Urothelium cell line (cell line): ENCODE results near the gene PPP2R2C.
A peak's percentile ranks its signal among the peaks of the same experiment; 100 is the strongest.

ENCODE experiments used
- DNase-seq: peaks from one replicate; pipeline ENCODE4 v3.0.0; 2011; ENCODE audit warnings: low spot score, mixed read lengths
- FAIRE-seq: peaks from 2 replicates; lab custom pipeline; 2011; peaks lifted over from hg19 to GRCh38; lab: Jason Lieb, UNC

The PPP2R2C gene

GRCh38 chr4:6383929-6384328 lies 88.5 kb downstream of the PPP2R2C start:
- DNase-seq: no peak
- FAIRE-seq: no peak

GRCh38 chr4:6383009-6383404 lies 89.4 kb downstream of the PPP2R2C start:
- no peak for FAIRE-seq
- DNase-seq: no peak

- FAIRE-seq (no peak), DNase-seq (no peak)
These were observed 90.8 kb downstream of the PPP2R2C start for GRCh38 chr4:6381571-6382123.

- FAIRE-seq (no peak), DNase-seq (no peak)
These were observed 91.5 kb downstream of the PPP2R2C start for GRCh38 chr4:6380746-6381410.

GRCh38 chr4:6379767-6380745 lies 92.4 kb downstream of the PPP2R2C start:
- FAIRE-seq (no peak), DNase-seq (no peak)

- DNase-seq (no peak), FAIRE-seq (no peak)
These were observed 93.6 kb downstream of the PPP2R2C start for GRCh38 chr4:6378493-6379445.

- FAIRE-seq (no peak), DNase-seq (no peak)
These were observed 94.6 kb downstream of the PPP2R2C start for GRCh38 chr4:6377626-6378492.

GRCh38 chr4:6375620-6376295 lies 96.7 kb downstream of the PPP2R2C start:
- no peak for FAIRE-seq
- DNase-seq: no peak

GRCh38 chr4:6374575-6374974 lies 97.8 kb downstream of the PPP2R2C start:
- DNase-seq (no peak), FAIRE-seq (no peak)

- no peak for FAIRE-seq
- no peak for DNase-seq
These were observed 98.6 kb downstream of the PPP2R2C start for GRCh38 chr4:6373541-6374410.

- FAIRE-seq: no peak
These were observed 99.5 kb downstream of the PPP2R2C start for GRCh38 chr4:6372649-6373525.

GRCh38 chr4:6371812-6372211 lies 100.6 kb downstream of the PPP2R2C start:
- DNase-seq (no peak), FAIRE-seq (no peak)

More at GRCh38 chr4:6372649-6373525, 99.5 kb downstream of the PPP2R2C start:
- peak; percentile 61 for DNase-seq

- DNase-seq: no peak
- FAIRE-seq: no peak
These were observed 101.1 kb downstream of the PPP2R2C start for GRCh38 chr4:6371271-6371670.

GRCh38 chr4:6369924-6370645 lies 102.3 kb downstream of the PPP2R2C start:
- FAIRE-seq: no peak

GRCh38 chr4:6369511-6369910 lies 102.9 kb downstream of the PPP2R2C start:
- no peak for DNase-seq
- FAIRE-seq: no peak

More at GRCh38 chr4:6369924-6370645, 102.3 kb downstream of the PPP2R2C start:
- DNase-seq: no peak

- FAIRE-seq (no peak), DNase-seq (no peak)
These were observed 103.4 kb downstream of the PPP2R2C start for GRCh38 chr4:6369035-6369434.
